HG03175 (cell line): ENCODE data around the gene DOCK3.

Experiments used
- ATAC-seq: cut with Tn5 transposase; IDR thresholded peaks from one replicate; pipeline ENCODE4 v1.9.1; 2021; ENCODE audit warnings: mild to moderate bottlenecking, moderate library complexity; ENCODE audit not compliant: unreplicated experiment

Gene DOCK3

GRCh38 chr3:50674349-50675178 lies at the start of gene DOCK3:
Gene DOCK3, plus strand, starts transcription at chr3:50674927. Its CDS starts 337 bp downstream, at chr3:50675264.
- no peak for ATAC-seq

- no peak for ATAC-seq
These were observed 49.2 kb upstream of the DOCK3 start for GRCh38 chr3:50625231-50626182.

- no peak for ATAC-seq
These were observed 48.3 kb upstream of the DOCK3 start for GRCh38 chr3:50626401-50626800.

GRCh38 chr3:50627407-50628051 lies 47.2 kb upstream of the DOCK3 start:
- ATAC-seq, result no peak

GRCh38 chr3:50628601-50629000 lies 46.1 kb upstream of the DOCK3 start:
- ATAC-seq, result no peak

GRCh38 chr3:50630394-50630793 lies 44.3 kb upstream of the DOCK3 start:
- no peak for ATAC-seq

- no peak for ATAC-seq
These were observed 43.9 kb upstream of the DOCK3 start for GRCh38 chr3:50630877-50631276.

GRCh38 chr3:50632450-50632849 lies 42.3 kb upstream of the DOCK3 start:
- ATAC-seq, result no peak

GRCh38 chr3:50633230-50633790 lies 41.4 kb upstream of the DOCK3 start:
- no peak for ATAC-seq

- ATAC-seq, result no peak
These were observed 39.7 kb upstream of the DOCK3 start for GRCh38 chr3:50635066-50635465.

GRCh38 chr3:50637011-50637410 lies 37.7 kb upstream of the DOCK3 start:
- no peak for ATAC-seq

- no peak for ATAC-seq
These were observed 36.8 kb upstream of the DOCK3 start for GRCh38 chr3:50637945-50638344.

GRCh38 chr3:50639055-50639494 lies 35.7 kb upstream of the DOCK3 start:
- ATAC-seq, result no peak

- ATAC-seq, result no peak
These were observed 32.3 kb upstream of the DOCK3 start for GRCh38 chr3:50642382-50642781.

GRCh38 chr3:50644561-50644960 lies 30.2 kb upstream of the DOCK3 start:
- no peak for ATAC-seq

GRCh38 chr3:50645378-50645777 lies 29.3 kb upstream of the DOCK3 start:
- ATAC-seq, result no peak

- no peak for ATAC-seq
These were observed 26.4 kb upstream of the DOCK3 start for GRCh38 chr3:50648313-50648712.

GRCh38 chr3:50648944-50649343 lies 25.8 kb upstream of the DOCK3 start:
- ATAC-seq, result no peak

- no peak for ATAC-seq
These were observed 25.2 kb upstream of the DOCK3 start for GRCh38 chr3:50649451-50649931.

- ATAC-seq, result no peak
These were observed 24.7 kb upstream of the DOCK3 start for GRCh38 chr3:50650018-50650417.

- ATAC-seq, result no peak
These were observed 23.3 kb upstream of the DOCK3 start for GRCh38 chr3:50651445-50651844.
